Fibroblast of lung (primary cell): Measurements from ENCODE around the gene KCTD14.

ENCODE experiments used
- EZH2 ChIP-seq: IDR thresholded peaks from 2 replicates; pipeline ENCODE4 v1.5.1; 2012; ENCODE audit warnings: low read length, control low read depth, mild to moderate bottlenecking; ENCODE audit errors: missing control alignments
- TF ChIP-seq, protein P1 (sequence below), 2 donors: IDR thresholded peaks in 1 of 2; conservative IDR thresholded peaks in 1 of 2; 1 replicate in 1 of 2; 2 replicates in 1 of 2; pipeline ENCODE4 v1.5.1; 2011 to 2012; ENCODE audit warnings: low read length in 2 of 2, control low read depth in 1 of 2, inconsistent platforms in 1 of 2, low read depth in 1 of 2, mild to moderate bottlenecking in 1 of 2

GRCh38 chr11:78041843-78042440 is 18.9 kb upstream of the KCTD14 start:
- TF ChIP-seq, protein P1, sequence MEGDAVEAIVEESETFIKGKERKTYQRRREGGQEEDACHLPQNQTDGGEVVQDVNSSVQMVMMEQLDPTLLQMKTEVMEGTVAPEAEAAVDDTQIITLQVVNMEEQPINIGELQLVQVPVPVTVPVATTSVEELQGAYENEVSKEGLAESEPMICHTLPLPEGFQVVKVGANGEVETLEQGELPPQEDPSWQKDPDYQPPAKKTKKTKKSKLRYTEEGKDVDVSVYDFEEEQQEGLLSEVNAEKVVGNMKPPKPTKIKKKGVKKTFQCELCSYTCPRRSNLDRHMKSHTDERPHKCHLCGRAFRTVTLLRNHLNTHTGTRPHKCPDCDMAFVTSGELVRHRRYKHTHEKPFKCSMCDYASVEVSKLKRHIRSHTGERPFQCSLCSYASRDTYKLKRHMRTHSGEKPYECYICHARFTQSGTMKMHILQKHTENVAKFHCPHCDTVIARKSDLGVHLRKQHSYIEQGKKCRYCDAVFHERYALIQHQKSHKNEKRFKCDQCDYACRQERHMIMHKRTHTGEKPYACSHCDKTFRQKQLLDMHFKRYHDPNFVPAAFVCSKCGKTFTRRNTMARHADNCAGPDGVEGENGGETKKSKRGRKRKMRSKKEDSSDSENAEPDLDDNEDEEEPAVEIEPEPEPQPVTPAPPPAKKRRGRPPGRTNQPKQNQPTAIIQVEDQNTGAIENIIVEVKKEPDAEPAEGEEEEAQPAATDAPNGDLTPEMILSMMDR (conservative IDR thresholded peaks at IDR 0.05 in 1 of 2, IDR thresholded peaks at IDR 0.05 in 1 of 2; ENCODE audit: low read depth in 1 of 2, low read length in 2 of 2) = no peak
- no peak for TF ChIP-seq EZH2
